ENCODE data around the gene TMEM167A.
A peak's percentile ranks its signal among the peaks of the same experiment; 100 is the strongest.

Gene TMEM167A

GRCh38 chr5:83034528-83035207, 42.5 kb downstream of the TMEM167A start:
- no peak for DNase-seq

GRCh38 chr5:83034036-83034435, 43.2 kb downstream of the TMEM167A start:
- DNase-seq, result no peak

GRCh38 chr5:83031381-83031780, 45.8 kb downstream of the TMEM167A start:
- DNase-seq, result no peak

GRCh38 chr5:83029912-83030311, 47.3 kb downstream of the TMEM167A start:
- DNase-seq, result no peak

GRCh38 chr5:83026930-83027687, 50.1 kb downstream of the TMEM167A start:
- DNase-seq, result no peak

- DNase-seq, result no peak
Observed at GRCh38 chr5:83026516-83026915, 50.7 kb downstream of the TMEM167A start.

- no peak for DNase-seq
Observed at GRCh38 chr5:83025690-83026478, 51.3 kb downstream of the TMEM167A start.

- no peak for DNase-seq
Observed at GRCh38 chr5:83022334-83022733, 54.9 kb downstream of the TMEM167A start.

- no peak for DNase-seq
Observed at GRCh38 chr5:83015676-83016075, 61.5 kb downstream of the TMEM167A start.

GRCh38 chr5:83011985-83012384, 65.2 kb downstream of the TMEM167A start:
- DNase-seq, result no peak

GRCh38 chr5:83009408-83009807, 67.8 kb downstream of the TMEM167A start:
- no peak for DNase-seq

- no peak for DNase-seq
Observed at GRCh38 chr5:83007755-83008154, 69.4 kb downstream of the TMEM167A start.

- peak; percentile 14 for DNase-seq
Observed at GRCh38 chr5:83006683-83007283, 70.4 kb downstream of the TMEM167A start.

- no peak for DNase-seq
Observed at GRCh38 chr5:83003791-83004190, 73.4 kb downstream of the TMEM167A start.

Measured in NCI-H446 treated with DMSO at 0.1 percent for 48 hours (cell line).